ENCODE measurements around the gene SFT2D2. TPM values are rescaled to one million over a fixed set of nuclear protein-coding genes. Genes with fewer than 3 reads are reported as not detected.

The SFT2D2 gene
- total RNA-seq, 1 donor from 2014 or later: 22.5 TPM

- TF ChIP-seq, protein P1, sequence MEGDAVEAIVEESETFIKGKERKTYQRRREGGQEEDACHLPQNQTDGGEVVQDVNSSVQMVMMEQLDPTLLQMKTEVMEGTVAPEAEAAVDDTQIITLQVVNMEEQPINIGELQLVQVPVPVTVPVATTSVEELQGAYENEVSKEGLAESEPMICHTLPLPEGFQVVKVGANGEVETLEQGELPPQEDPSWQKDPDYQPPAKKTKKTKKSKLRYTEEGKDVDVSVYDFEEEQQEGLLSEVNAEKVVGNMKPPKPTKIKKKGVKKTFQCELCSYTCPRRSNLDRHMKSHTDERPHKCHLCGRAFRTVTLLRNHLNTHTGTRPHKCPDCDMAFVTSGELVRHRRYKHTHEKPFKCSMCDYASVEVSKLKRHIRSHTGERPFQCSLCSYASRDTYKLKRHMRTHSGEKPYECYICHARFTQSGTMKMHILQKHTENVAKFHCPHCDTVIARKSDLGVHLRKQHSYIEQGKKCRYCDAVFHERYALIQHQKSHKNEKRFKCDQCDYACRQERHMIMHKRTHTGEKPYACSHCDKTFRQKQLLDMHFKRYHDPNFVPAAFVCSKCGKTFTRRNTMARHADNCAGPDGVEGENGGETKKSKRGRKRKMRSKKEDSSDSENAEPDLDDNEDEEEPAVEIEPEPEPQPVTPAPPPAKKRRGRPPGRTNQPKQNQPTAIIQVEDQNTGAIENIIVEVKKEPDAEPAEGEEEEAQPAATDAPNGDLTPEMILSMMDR (conservative IDR thresholded peaks at IDR 0.05; ENCODE audit: low read depth, low read length): no peak
- H3K4me3 ChIP-seq (ENCODE audit: low read depth, low read length): no peak overlapping the region
- no peak for DNase-seq (ENCODE audit: low read depth)
Observed at GRCh38 chr1:168223261-168223660, 2.5 kb upstream of the SFT2D2 start.

DNA sequence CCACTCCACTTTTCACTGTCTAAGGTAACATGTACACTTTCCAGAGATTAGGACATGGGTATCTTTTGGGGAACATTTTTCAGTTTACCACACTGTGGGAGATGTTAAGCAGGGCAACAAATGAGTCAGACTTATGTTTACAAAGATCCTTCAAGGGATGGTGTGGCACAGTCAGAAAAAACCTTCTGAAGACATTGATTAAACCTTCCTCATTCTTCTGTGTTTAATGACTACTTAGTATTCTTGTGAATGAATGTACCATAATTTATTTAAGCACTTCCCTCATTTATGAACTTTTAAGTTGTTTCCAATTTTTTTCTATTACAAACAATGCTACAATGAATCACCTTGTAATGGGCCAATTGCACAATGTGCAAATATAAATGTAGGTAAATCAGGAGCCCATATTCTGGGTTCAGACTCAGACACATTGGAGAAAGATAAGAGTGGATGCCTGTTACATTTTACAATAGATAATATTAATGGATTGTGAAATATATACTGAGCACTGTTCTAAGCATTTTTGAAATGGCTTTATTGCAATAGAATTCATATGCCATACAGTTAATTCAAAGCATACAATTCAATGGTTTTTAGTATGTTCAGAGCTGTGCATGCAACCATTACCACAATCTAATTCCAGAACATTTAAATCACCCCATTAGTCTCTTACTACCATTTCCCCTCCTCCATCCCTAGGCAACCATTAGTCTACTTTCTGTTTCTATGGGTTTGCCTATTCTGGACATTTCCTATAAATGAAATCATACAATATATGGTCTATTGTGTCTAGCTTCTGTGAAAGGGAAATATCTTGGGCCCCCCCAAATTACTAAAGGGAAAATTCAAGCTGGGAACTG is 1.9 kb upstream of the SFT2D2 start:
- no peak for DNase-seq (ENCODE audit: low read depth)
- H3K4me3 ChIP-seq (ENCODE audit: low read depth, low read length): no peak overlapping the region
- TF ChIP-seq, protein P1 (conservative IDR thresholded peaks at IDR 0.05; ENCODE audit: low read depth, low read length): no peak

DNA sequence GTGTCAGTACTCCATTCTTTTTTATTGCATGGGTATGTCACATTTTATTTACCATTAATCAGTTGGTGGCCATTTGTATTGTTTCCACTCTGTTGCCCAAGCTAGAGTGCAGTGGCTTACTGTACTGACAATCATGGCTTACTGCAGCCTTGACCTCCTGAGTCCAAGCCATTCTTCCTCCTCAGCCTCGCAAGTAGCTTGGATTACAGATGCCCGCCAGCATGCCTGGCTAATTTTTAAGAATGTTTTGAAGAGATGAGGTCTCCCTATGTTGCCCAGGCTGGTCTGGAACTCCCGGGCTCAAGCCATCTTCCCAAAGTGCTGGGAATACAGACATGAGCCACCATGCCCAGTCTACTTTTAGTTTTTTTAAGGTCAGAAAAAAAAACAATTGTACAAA is 813 bp upstream of the SFT2D2 start:
- DNase-seq (ENCODE audit: low read depth): no peak
- H3K4me3 ChIP-seq (ENCODE audit: low read depth, low read length): peak overlapping the region; percentile 85
- TF ChIP-seq, protein P1 (conservative IDR thresholded peaks at IDR 0.05; ENCODE audit: low read depth, low read length): no peak

GRCh38 chr1:168227620-168228019 is 1.8 kb downstream of the SFT2D2 start:
- no peak for DNase-seq (ENCODE audit: low read depth)
- TF ChIP-seq, protein P1 (conservative IDR thresholded peaks at IDR 0.05; ENCODE audit: low read depth, low read length): no peak
- peak overlapping the region; percentile 85 for H3K4me3 ChIP-seq (ENCODE audit: low read depth, low read length)

DNA sequence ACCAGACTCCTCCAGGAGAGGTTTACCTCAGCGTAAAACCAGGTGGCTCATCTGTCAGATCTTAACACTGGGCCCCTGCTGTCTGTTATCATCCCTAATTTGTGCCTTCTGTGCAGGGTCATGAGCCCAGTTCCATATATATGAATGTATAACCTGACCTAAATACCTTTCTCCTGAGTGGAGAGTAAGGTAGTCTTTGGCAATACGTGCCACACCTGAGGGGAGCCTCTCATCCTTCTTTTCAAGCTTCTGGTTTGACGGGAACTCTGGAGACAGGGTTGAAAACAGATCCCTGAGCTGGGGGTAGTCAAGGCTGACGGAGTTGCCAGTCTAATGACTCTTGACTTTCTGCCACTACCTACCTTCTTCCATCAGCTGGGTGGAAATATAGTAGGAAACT is 4.1 kb downstream of the SFT2D2 start:
- no peak overlapping the region for H3K4me3 ChIP-seq (ENCODE audit: low read depth, low read length)
- TF ChIP-seq, protein P1 (conservative IDR thresholded peaks at IDR 0.05; ENCODE audit: low read depth, low read length): no peak
- DNase-seq (ENCODE audit: low read depth): no peak

DNA sequence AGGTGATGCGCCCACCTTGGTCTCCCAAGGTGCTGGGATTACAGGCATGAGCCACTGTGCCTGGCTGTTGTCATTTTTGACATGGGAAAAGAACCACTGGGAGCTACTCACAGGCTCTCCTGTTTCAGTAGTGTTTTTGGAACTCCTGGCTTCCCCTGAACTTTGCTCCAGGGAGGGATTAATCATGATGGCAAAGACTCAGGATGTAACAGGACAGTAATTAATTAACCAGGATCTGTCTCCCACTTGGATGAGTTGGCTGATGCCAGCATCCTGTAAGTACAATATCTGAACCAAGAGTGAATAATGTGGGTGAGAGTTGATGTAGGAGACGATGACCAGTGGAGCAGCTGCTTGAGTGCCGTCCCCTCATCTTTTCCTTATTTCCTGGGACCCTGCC is 4.9 kb downstream of the SFT2D2 start:
- no peak overlapping the region for H3K4me3 ChIP-seq (ENCODE audit: low read depth, low read length)
- TF ChIP-seq, protein P1 (conservative IDR thresholded peaks at IDR 0.05; ENCODE audit: low read depth, low read length): no peak
- peak; percentile 80 for DNase-seq (ENCODE audit: low read depth)

Measured in epithelial cell of proximal tubule (primary cell).